Measurements from ENCODE around the gene ZDHHC24.

DNA sequence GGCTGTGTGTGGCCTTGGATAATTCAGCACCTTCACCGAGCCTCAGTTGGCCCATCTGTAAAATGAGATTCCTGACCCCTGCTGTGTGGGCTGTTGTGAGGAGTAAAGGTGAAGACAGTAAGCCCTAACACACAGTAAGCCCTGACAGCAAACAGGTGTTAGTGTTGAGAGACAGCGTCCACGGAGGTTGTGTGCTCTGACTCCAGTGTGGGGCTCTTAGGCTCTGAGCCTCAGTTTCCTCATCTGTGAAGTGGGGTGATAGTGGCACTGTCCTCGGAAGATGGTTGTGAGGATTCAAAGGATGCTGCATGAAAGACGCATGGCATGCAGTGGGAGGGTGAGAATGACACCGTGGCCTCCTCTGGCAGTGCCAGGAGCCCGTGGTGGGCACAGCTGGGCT lies 51.4 kb downstream of the ZDHHC24 start:
- TF ChIP-seq, protein P1, sequence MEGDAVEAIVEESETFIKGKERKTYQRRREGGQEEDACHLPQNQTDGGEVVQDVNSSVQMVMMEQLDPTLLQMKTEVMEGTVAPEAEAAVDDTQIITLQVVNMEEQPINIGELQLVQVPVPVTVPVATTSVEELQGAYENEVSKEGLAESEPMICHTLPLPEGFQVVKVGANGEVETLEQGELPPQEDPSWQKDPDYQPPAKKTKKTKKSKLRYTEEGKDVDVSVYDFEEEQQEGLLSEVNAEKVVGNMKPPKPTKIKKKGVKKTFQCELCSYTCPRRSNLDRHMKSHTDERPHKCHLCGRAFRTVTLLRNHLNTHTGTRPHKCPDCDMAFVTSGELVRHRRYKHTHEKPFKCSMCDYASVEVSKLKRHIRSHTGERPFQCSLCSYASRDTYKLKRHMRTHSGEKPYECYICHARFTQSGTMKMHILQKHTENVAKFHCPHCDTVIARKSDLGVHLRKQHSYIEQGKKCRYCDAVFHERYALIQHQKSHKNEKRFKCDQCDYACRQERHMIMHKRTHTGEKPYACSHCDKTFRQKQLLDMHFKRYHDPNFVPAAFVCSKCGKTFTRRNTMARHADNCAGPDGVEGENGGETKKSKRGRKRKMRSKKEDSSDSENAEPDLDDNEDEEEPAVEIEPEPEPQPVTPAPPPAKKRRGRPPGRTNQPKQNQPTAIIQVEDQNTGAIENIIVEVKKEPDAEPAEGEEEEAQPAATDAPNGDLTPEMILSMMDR (IDR thresholded peaks at IDR 0.05): no peak
- TF ChIP-seq POLR2AphosphoS5 (IDR thresholded peaks at IDR 0.05) (no peak), POLR2A (IDR thresholded peaks at IDR 0.05) (no peak), EP300 (IDR thresholded peaks at IDR 0.05) (no peak)
